H1 (cell line): ENCODE data around the gene TTPAL. TPM values are rescaled to one million over a fixed set of nuclear protein-coding genes. Genes with fewer than 3 reads are reported as not detected.
A peak's percentile ranks its signal among the peaks of the same experiment; 100 is the strongest.

Experiments used
- CTCF ChIA-PET: fragments of 300-600 bp; sonication (Branson Sonifier 250); formaldehyde crosslinking; loops from one replicate; lab custom pipeline; 2021; ENCODE audit not compliant: partially characterized antibody; lab: Charles Lee
- POLR2A ChIA-PET: fragments of 300-600 bp; sonication (Branson Sonifier 250); formaldehyde crosslinking; loops from one replicate; lab custom pipeline; 2021; ENCODE audit warnings: inconsistent platforms; ENCODE audit not compliant: partially characterized antibody; lab: Charles Lee
- DNase-seq, 2 experiments: peaks; one replicate each; pipeline versions ENCODE4 v3.0.0 to v3.0.0-alpha.2; 2010 to 2022; ENCODE audit warnings: low spot score in 2 of 2, low read depth in 1 of 2, mixed read lengths in 1 of 2
- FAIRE-seq: peaks from 2 replicates; lab custom pipeline; 2011; peaks lifted over from hg19 to GRCh38; lab: Jason Lieb, UNC
- H2AFZ ChIP-seq: 2 replicates; pipeline ENCODE4 v1.8.1; 2012; ENCODE audit warnings: low read length, inconsistent platforms
- H2AK5ac ChIP-seq: 2 replicates; pipeline ENCODE4 v1.6.1; 2013; ENCODE audit warnings: low read depth, low read length
- H2BK120ac ChIP-seq: replicated peaks from 2 replicates; pipeline ENCODE3; 2013; ENCODE audit warnings: low read depth, low read length, inconsistent platforms
- H2BK12ac ChIP-seq: 2 replicates; pipeline ENCODE4 v1.6.1; 2013; ENCODE audit warnings: low read depth, low read length
- H2BK15ac ChIP-seq: 2 replicates; pipeline ENCODE4 v1.6.1; 2013; ENCODE audit warnings: low read length
- H2BK20ac ChIP-seq: 2 replicates; pipeline ENCODE4 v1.6.1; 2013; ENCODE audit warnings: low read length
- H2BK5ac ChIP-seq: 2 replicates; pipeline ENCODE4 v1.6.1; 2013; ENCODE audit warnings: low read depth, low read length
- H3K14ac ChIP-seq: 2 replicates; pipeline ENCODE4 v1.6.1; 2013; ENCODE audit warnings: inconsistent platforms; ENCODE audit not compliant: insufficient read length
- H3K18ac ChIP-seq: 2 replicates; pipeline ENCODE4 v1.6.1; 2013; ENCODE audit warnings: low read length; ENCODE audit errors: extremely low read depth
- H3K23ac ChIP-seq: 2 replicates; pipeline ENCODE4 v1.6.1; 2013; ENCODE audit warnings: inconsistent platforms; ENCODE audit not compliant: insufficient read length
- H3K23me2 ChIP-seq: 2 replicates; pipeline ENCODE4 v1.6.1; 2013; ENCODE audit warnings: low read depth, low read length
- H3K27ac ChIP-seq: 2 replicates; pipeline ENCODE4 v1.6.1; 2011; ENCODE audit warnings: low read depth, low read length, inconsistent platforms
- H3K27me3 ChIP-seq, 4 experiments: replicated peaks in 1 of 4; 1 replicate in 1 of 4; 2 replicates in 3 of 4; pipeline versions ENCODE4 v1.6.1 to v1.8.1; 2011 to 2013; ENCODE audit warnings: low read length in 3 of 4, mild to moderate bottlenecking in 3 of 4, inconsistent platforms in 2 of 4, mixed read lengths in 2 of 4, moderate library complexity in 1 of 4; ENCODE audit not compliant: control insufficient read depth in 3 of 4, insufficient read depth in 3 of 4; ENCODE audit errors: extremely low read depth in 1 of 4
- H3K36me3 ChIP-seq, 4 experiments: 2 replicates each; pipeline versions ENCODE4 v1.6.1 to v1.8.1; 2011 to 2013; ENCODE audit warnings: mild to moderate bottlenecking in 4 of 4, low read length in 3 of 4, moderate library complexity in 2 of 4, control low read depth in 1 of 4, inconsistent platforms in 1 of 4; ENCODE audit not compliant: insufficient read depth in 4 of 4, control insufficient read depth in 2 of 4
- H3K4ac ChIP-seq: replicated peaks from 2 replicates; pipeline ENCODE3; 2013; ENCODE audit warnings: low read length, low read depth, mixed read lengths, inconsistent platforms; ENCODE audit not compliant: insufficient read length
- H3K4me1 ChIP-seq, 4 experiments: replicated peaks in 1 of 4; 1 replicate in 1 of 4; 2 replicates in 3 of 4; pipeline versions ENCODE4 v1.6.1 to v1.8.1; 2011 to 2013; ENCODE audit warnings: low read length in 3 of 4, inconsistent platforms in 2 of 4, mixed read lengths in 1 of 4; ENCODE audit not compliant: insufficient read depth in 4 of 4, control insufficient read depth in 3 of 4
- H3K4me2 ChIP-seq, 2 experiments: 2 replicates each; pipeline versions ENCODE4 v1.6.1 to v1.8.1; 2011 to 2013; ENCODE audit warnings: low read depth in 2 of 2, low read length in 2 of 2, control low read depth in 1 of 2, inconsistent platforms in 1 of 2, mild to moderate bottlenecking in 1 of 2; ENCODE audit not compliant: insufficient read depth in 1 of 2
- H3K4me3 ChIP-seq, 4 experiments: fragments of 200-600, 300-600 bp in 1 of 4; sonication (generic), shearing (Covaris generic), sonication (Bioruptor Twin) in 1 of 4; 2 replicates each; pipeline versions ENCODE4 v1.5.1 to v1.8.1; 2011 to 2016; ENCODE audit warnings: low read length in 4 of 4, low read depth in 3 of 4, control low read depth in 2 of 4, inconsistent platforms in 2 of 4, mild to moderate bottlenecking in 2 of 4, mixed read lengths in 1 of 4, moderate library complexity in 1 of 4; ENCODE audit not compliant: insufficient read depth in 2 of 4; ENCODE audit errors: extremely low read depth in 1 of 4
- H3K56ac ChIP-seq: replicated peaks from 2 replicates; pipeline ENCODE3; 2013; ENCODE audit warnings: low read depth, mild to moderate bottlenecking, mixed read lengths, low read length, inconsistent platforms; ENCODE audit not compliant: insufficient read length
- H3K79me1 ChIP-seq: 2 replicates; pipeline ENCODE4 v1.6.1; 2013; ENCODE audit warnings: low read depth, low read length, control low read depth
- H3K79me2 ChIP-seq, 2 experiments: 2 replicates each; pipeline versions ENCODE4 v1.6.1 to v1.8.1; 2012 to 2013; ENCODE audit warnings: low read length in 2 of 2, mild to moderate bottlenecking in 2 of 2, inconsistent platforms in 1 of 2; ENCODE audit not compliant: insufficient read depth in 2 of 2, control insufficient read depth in 1 of 2
- H3K9ac ChIP-seq, 4 experiments: replicated peaks in 1 of 4; 1 replicate in 1 of 4; 2 replicates in 3 of 4; pipeline versions ENCODE4 v1.6.1 to v1.8.1; 2011 to 2013; ENCODE audit warnings: low read depth in 3 of 4, low read length in 3 of 4, control low read depth in 2 of 4, mild to moderate bottlenecking in 2 of 4, moderate library complexity in 2 of 4, inconsistent platforms in 1 of 4; ENCODE audit errors: extremely low read depth in 1 of 4
- H3K9me3 ChIP-seq, 2 experiments: 2 replicates each; pipeline versions ENCODE4 v1.6.1 to v1.8.1; 2012 to 2013; ENCODE audit warnings: mild to moderate bottlenecking in 2 of 2, moderate library complexity in 2 of 2, control low read depth in 1 of 2, inconsistent platforms in 1 of 2, low read depth in 1 of 2, low read length in 1 of 2, mixed read lengths in 1 of 2; ENCODE audit not compliant: insufficient read depth in 2 of 2
- H4K20me1 ChIP-seq, 2 experiments: replicated peaks in 1 of 2; 2 replicates each; pipeline versions ENCODE3 to v1.8.1; 2011 to 2013; ENCODE audit warnings: inconsistent platforms in 2 of 2, low read length in 2 of 2, mild to moderate bottlenecking in 1 of 2; ENCODE audit not compliant: insufficient read depth in 2 of 2, control insufficient read depth in 1 of 2
- H4K5ac ChIP-seq: 2 replicates; pipeline ENCODE4 v1.6.1; 2013; ENCODE audit warnings: low read length, low read depth, mixed read lengths, inconsistent platforms; ENCODE audit not compliant: insufficient read length
- H4K8ac ChIP-seq: 2 replicates; pipeline ENCODE4 v1.8.0; 2013; ENCODE audit warnings: mild to moderate bottlenecking, moderate library complexity, low read length, inconsistent platforms; ENCODE audit not compliant: insufficient read depth; ENCODE audit errors: extremely low read depth
- H4K91ac ChIP-seq: replicated peaks from 2 replicates; pipeline ENCODE3; 2013; ENCODE audit warnings: low read length, mixed read lengths, inconsistent platforms; ENCODE audit not compliant: insufficient read length
- GTF2F1 ChIP-seq: IDR thresholded peaks from 2 replicates; pipeline ENCODE4 v1.6.1; 2012; ENCODE audit warnings: low read depth, low read length, improper control_type of control experiment, borderline replicate concordance
- HDAC6 ChIP-seq: IDR thresholded peaks from one replicate; pipeline ENCODE4 v1.7.1; 2012; ENCODE audit warnings: low read depth, mild to moderate bottlenecking, inconsistent platforms, low read length, moderate library complexity
- JUND ChIP-seq: IDR thresholded peaks from 2 replicates; pipeline ENCODE4 v1.6.1; 2011; ENCODE audit warnings: mild to moderate bottlenecking, improper control_type of control experiment, low read length
- KDM4A ChIP-seq: IDR thresholded peaks from one replicate; pipeline ENCODE4 v1.7.1; 2012; ENCODE audit warnings: low read depth, mild to moderate bottlenecking, moderate library complexity, low read length, inconsistent platforms; ENCODE audit not compliant: severe bottlenecking
- NANOG ChIP-seq: IDR thresholded peaks from 2 replicates; pipeline ENCODE4 v1.6.1; 2011; ENCODE audit warnings: low read length, low read depth, mild to moderate bottlenecking, inconsistent platforms; ENCODE audit not compliant: insufficient read depth, poor library complexity, severe bottlenecking
- RFX5 ChIP-seq: IDR thresholded peaks from 2 replicates; pipeline ENCODE4 v1.6.1; 2011; ENCODE audit warnings: low read depth, low read length, improper control_type of control experiment, borderline replicate concordance
- SIRT6 ChIP-seq: IDR thresholded peaks from one replicate; pipeline ENCODE4 v1.7.1; 2012; ENCODE audit warnings: low read length, inconsistent platforms
- SP2 ChIP-seq: IDR thresholded peaks from 2 replicates; pipeline ENCODE4 v1.6.1; 2012; ENCODE audit warnings: mild to moderate bottlenecking, low read length, inconsistent platforms
- SUZ12 ChIP-seq: fragments of 200-600 bp; sonication (generic); IDR thresholded peaks from 2 replicates; pipeline ENCODE4 v1.6.1; 2012; ENCODE audit warnings: mild to moderate bottlenecking, inconsistent platforms, low read length, moderate library complexity, mixed read lengths
- TEAD4 ChIP-seq: IDR thresholded peaks from 2 replicates; pipeline ENCODE4 v1.6.1; 2012; ENCODE audit warnings: low read depth, low read length, inconsistent platforms, mixed read lengths
- YY1 ChIP-seq: IDR thresholded peaks from 2 replicates; pipeline ENCODE4 v1.6.1; 2011; ENCODE audit warnings: low read depth, mild to moderate bottlenecking, low read length
- WGBS, 2 experiments: shearing (Covaris generic) in 1 of 2; methylation state at CpG; one replicate each; pipeline versions ENCODE4 v1.1.6 to v1.1.7; 2013 to 2015; ENCODE audit warnings: low lambda C conversion rate in 2 of 2, mixed read lengths in 2 of 2, inconsistent platforms in 1 of 2, low coverage in 1 of 2, missing lambda C conversion rate in 1 of 2; ENCODE audit not compliant: insufficient replicate concordance in 2 of 2, insufficient coverage in 1 of 2, insufficient read length in 1 of 2; ENCODE audit errors: extremely low coverage in 1 of 2, missing lambda C conversion rate in 1 of 2; 5-methylcytosine and 5-hydroxymethylcytosine counted together
- polyA plus RNA-seq, 7 experiments: library from polyadenylated mRNA; depleted of rRNA in 3 of 7; stranded (reverse) in 5 of 7; unstranded in 2 of 7; fragments of >200 nt in 5 of 7; fragments of 200-250 nt in 2 of 7; gene quantifications; 1 replicate in 5 of 7; 2 replicates in 1 of 7; 4 replicates in 1 of 7; pipeline versions ENCODE4 v1.2.1 to v1.2.3, GENCODE V29; 2011 to 2013; ENCODE audit warnings: missing spikeins in 2 of 7, mixed read lengths in 2 of 7
- total RNA-seq: library from RNA; stranded (reverse); fragmentation: NEBNext Ultra II Directional; extraction: Animal tissue kit (Norgen Biotek cat#: 25700); gene quantifications from 2 replicates; pipeline ENCODE4 v1.2.1, GENCODE V29; 2021

The TTPAL gene
- total and polyA plus RNA-seq, 2 of the 8 experiments (the other 6 are each of a cell fraction or from before 2014, with no cell fraction given): 2.8 to 14.0 TPM

GRCh38 chr20:44521484-44522481 lies 46.1 kb downstream of the TTPAL start, which contains the start of gene SERINC3:
Gene SERINC3, minus strand, starts transcription at chr20:44522070. Its CDS starts 119 bp downstream, at chr20:44521951.
- Histone ChIP-seq H4K20me1 (peaks cover 0 to 7% of the 10 kb centered on the region in 2 experiments), H3K23ac (no peak within 1 kb of the TSS), H3K23me2 (peaks cover 6% of the 10 kb centered on the region), H3K9ac (peak within 1 kb of the TSS; percentile 58 to 80 (median 64)), H2BK5ac (peak within 1 kb of the TSS; percentile 92), H4K5ac (peak within 1 kb of the TSS; percentile 41), H3K4me1 (peaks cover 2 to 13% (median 5%) of the 10 kb centered on the region in 4 experiments; a peak in 4 of 7 replicates), H3K27ac (peak within 1 kb of the TSS; percentile 62; the same call in 1 of the 2 replicates), H2BK20ac (no peak within 1 kb of the TSS), H2AFZ (peak within 1 kb of the TSS; percentile 76), H3K79me1 (no peaks in the 10 kb centered on the region; the same call in 1 of the 2 replicates), H2BK12ac (no peak within 1 kb of the TSS), H4K91ac (no peak within 1 kb of the TSS), H3K4me2 (peak within 1 kb of the TSS; percentile 46 to 75), H3K56ac (peak within 1 kb of the TSS; percentile 65), H3K27me3 (no peaks in the 10 kb centered on the region), H4K8ac (peak within 1 kb of the TSS; percentile 80), H2AK5ac (no peak within 1 kb of the TSS), H3K79me2 (peaks cover 7 to 39% of the 10 kb centered on the region in 2 experiments), H3K36me3 (no peaks in the 10 kb centered on the region), H2BK120ac (no peak within 1 kb of the TSS), H3K9me3 (no peaks in the 10 kb centered on the region; a peak in 1 of 4 replicates), H3K4me3 (peak within 1 kb of the TSS; percentile 76 to 98 (median 90)), H3K4ac (no peak within 1 kb of the TSS), H3K14ac (no peak within 1 kb of the TSS), H2BK15ac (no peak within 1 kb of the TSS), H3K18ac (no peak within 1 kb of the TSS)
- FAIRE-seq (no peak), DNase-seq (peak; percentile 59 to 94)
- WGBS, 2 experiments: 2% methylated on average over 48 of the region's 49 CpGs; no CpG with 5 or more reads in 1 of the 2 experiments
- ChIA-PET POLR2A (interaction anchor here (0.6 to 1.0 kb wide), 3 partner anchors 12 to 71 kb away, joined by 3 to 4 read pairs (median 3); no protein-coding TSS in a partner anchor), CTCF (interaction anchor here (0.6 to 1.8 kb wide), 8 partner anchors 11 to 167 kb away, joined by 3 to 7 read pairs (median 4); partner anchors contain the start of gene TTPAL)
- TF ChIP-seq TEAD4 (no peak), YY1 (peak; percentile 90), NANOG (no peak), KDM4A (peak; percentile 59), RFX5 (no peak), GTF2F1 (no peak), SUZ12 (no peak), SIRT6 (no peak), SP2 (no peak), JUND (0 out of 2 replicates have a peak, but pooled peaks have one; percentile 13), HDAC6 (no peak)
